ENCODE results near the gene FAM13B.
"Not testable (repeated sequence)": the region's sequence is repeated elsewhere in the genome, so short reads cannot be mapped to it uniquely, and the experiment has no call there.

Gene FAM13B

GRCh38 chr5:138035605-138036537 is 3.0 kb upstream of the FAM13B start:
- peak in 1 of 3 experiments; percentile 30 for DNase-seq (ENCODE audit: low read depth in 2 of 3, low spot score in 2 of 3)

GRCh38 chr5:138033907-138034306 is 1.0 kb upstream of the FAM13B start:
- no peak for DNase-seq (ENCODE audit: low read depth in 2 of 3, low spot score in 2 of 3)

GRCh38 chr5:138033386-138033808 is 518 bp upstream of the FAM13B start:
- DNase-seq (ENCODE audit: low read depth in 2 of 3, low spot score in 2 of 3): peak in 1 of 3 experiments; percentile 17

- DNase-seq (ENCODE audit: low read depth in 2 of 3, low spot score in 2 of 3): peak in 1 of 3 experiments; percentile 10
Observed at GRCh38 chr5:138032028-138032571, 779 bp downstream of the FAM13B start.

GRCh38 chr5:138029944-138030343 is 2.9 kb downstream of the FAM13B start:
- DNase-seq (ENCODE audit: low read depth in 2 of 3, low spot score in 2 of 3): no peak

- DNase-seq (ENCODE audit: low read depth in 2 of 3, low spot score in 2 of 3): no peak
Observed at GRCh38 chr5:138029501-138029900, 3.4 kb downstream of the FAM13B start.

- DNase-seq (ENCODE audit: low read depth in 2 of 3, low spot score in 2 of 3): no peak
Observed at GRCh38 chr5:138028971-138029365, 3.9 kb downstream of the FAM13B start.

- not testable (repeated sequence) for DNase-seq (ENCODE audit: low read depth in 2 of 3, low spot score in 2 of 3)
Observed at GRCh38 chr5:138028262-138028970, 4.5 kb downstream of the FAM13B start.

GRCh38 chr5:138026793-138027192 is 6.1 kb downstream of the FAM13B start:
- not testable (repeated sequence) for DNase-seq (ENCODE audit: low read depth in 2 of 3, low spot score in 2 of 3)

GRCh38 chr5:138025285-138025684 is 7.6 kb downstream of the FAM13B start:
- DNase-seq (ENCODE audit: low read depth in 2 of 3, low spot score in 2 of 3): no peak

- no peak for DNase-seq (ENCODE audit: low read depth in 2 of 3, low spot score in 2 of 3)
Observed at GRCh38 chr5:138024117-138024516, 8.8 kb downstream of the FAM13B start.

GRCh38 chr5:138022912-138023311 is 10.0 kb downstream of the FAM13B start:
- DNase-seq (ENCODE audit: low read depth in 2 of 3, low spot score in 2 of 3): no peak

GRCh38 chr5:138021771-138022170 is 11.1 kb downstream of the FAM13B start:
- no peak for DNase-seq (ENCODE audit: low read depth in 2 of 3, low spot score in 2 of 3)

- no peak for DNase-seq (ENCODE audit: low read depth in 2 of 3, low spot score in 2 of 3)
Observed at GRCh38 chr5:138018849-138019248, 14.0 kb downstream of the FAM13B start.

- no peak for DNase-seq (ENCODE audit: low read depth in 2 of 3, low spot score in 2 of 3)
Observed at GRCh38 chr5:138015916-138016315, 17.0 kb downstream of the FAM13B start.

- no peak for DNase-seq (ENCODE audit: low read depth in 2 of 3, low spot score in 2 of 3)
Observed at GRCh38 chr5:138011991-138012390, 20.9 kb downstream of the FAM13B start.

GRCh38 chr5:138000102-138000723 is 32.7 kb downstream of the FAM13B start:
- DNase-seq (ENCODE audit: low read depth in 2 of 3, low spot score in 2 of 3): no peak

GRCh38 chr5:137997726-137998213 is 35.1 kb downstream of the FAM13B start:
- DNase-seq (ENCODE audit: low read depth in 2 of 3, low spot score in 2 of 3): no peak

- DNase-seq (ENCODE audit: low read depth in 2 of 3, low spot score in 2 of 3): no peak
Observed at GRCh38 chr5:137995749-137996128, 37.1 kb downstream of the FAM13B start.

- no peak for DNase-seq (ENCODE audit: low read depth in 2 of 3, low spot score in 2 of 3)
Observed at GRCh38 chr5:137995077-137995748, 37.7 kb downstream of the FAM13B start.

- DNase-seq (ENCODE audit: low read depth in 2 of 3, low spot score in 2 of 3): no peak
Observed at GRCh38 chr5:137994556-137994955, 38.3 kb downstream of the FAM13B start.
